Tibial nerve (tissue), 3 donors: ENCODE data around the gene YES1.

Experiments
- POLR2A ChIP-seq, 2 donors: fragments of 450-650 bp; IDR thresholded peaks; one replicate each; pipeline ENCODE4 v1.6.1; 2017; ENCODE audit warnings: antibody characterized with exemption in 2 of 2, mild to moderate bottlenecking in 2 of 2, moderate library complexity in 2 of 2
- TF ChIP-seq, protein P1 (sequence below), 5 experiments: fragments of 200-600 bp in 3 of 5; fragments of 450-650 bp in 2 of 5; sonication (generic) in 3 of 5; IDR thresholded peaks; one replicate each; pipeline ENCODE4 v1.5.1; 2016 to 2019; ENCODE audit warnings: antibody characterized with exemption in 5 of 5, mild to moderate bottlenecking in 3 of 5, moderate library complexity in 2 of 5

- TF ChIP-seq, protein P1, sequence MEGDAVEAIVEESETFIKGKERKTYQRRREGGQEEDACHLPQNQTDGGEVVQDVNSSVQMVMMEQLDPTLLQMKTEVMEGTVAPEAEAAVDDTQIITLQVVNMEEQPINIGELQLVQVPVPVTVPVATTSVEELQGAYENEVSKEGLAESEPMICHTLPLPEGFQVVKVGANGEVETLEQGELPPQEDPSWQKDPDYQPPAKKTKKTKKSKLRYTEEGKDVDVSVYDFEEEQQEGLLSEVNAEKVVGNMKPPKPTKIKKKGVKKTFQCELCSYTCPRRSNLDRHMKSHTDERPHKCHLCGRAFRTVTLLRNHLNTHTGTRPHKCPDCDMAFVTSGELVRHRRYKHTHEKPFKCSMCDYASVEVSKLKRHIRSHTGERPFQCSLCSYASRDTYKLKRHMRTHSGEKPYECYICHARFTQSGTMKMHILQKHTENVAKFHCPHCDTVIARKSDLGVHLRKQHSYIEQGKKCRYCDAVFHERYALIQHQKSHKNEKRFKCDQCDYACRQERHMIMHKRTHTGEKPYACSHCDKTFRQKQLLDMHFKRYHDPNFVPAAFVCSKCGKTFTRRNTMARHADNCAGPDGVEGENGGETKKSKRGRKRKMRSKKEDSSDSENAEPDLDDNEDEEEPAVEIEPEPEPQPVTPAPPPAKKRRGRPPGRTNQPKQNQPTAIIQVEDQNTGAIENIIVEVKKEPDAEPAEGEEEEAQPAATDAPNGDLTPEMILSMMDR (IDR thresholded peaks at IDR 0.05) = no peak
- no peak for TF ChIP-seq POLR2A (IDR thresholded peaks at IDR 0.05)
Observed at GRCh38 chr18:767961-768360, 44.1 kb downstream of the YES1 start.
